Measurements from ENCODE around the gene OSM.
"Not testable (repeated sequence)": the region's sequence is repeated elsewhere in the genome, so short reads cannot be mapped to it uniquely, and the experiment has no call there.

The OSM gene

GRCh38 chr22:30226192-30226832 lies 40.3 kb downstream of the OSM start:
- DNase-seq (ENCODE audit: low read depth) = no peak

- DNase-seq (ENCODE audit: low read depth) = no peak
Observed at GRCh38 chr22:30225220-30225927, 41.3 kb downstream of the OSM start.

GRCh38 chr22:30224161-30224857 lies 42.3 kb downstream of the OSM start:
- no peak for DNase-seq (ENCODE audit: low read depth)

GRCh38 chr22:30223303-30223702 lies 43.3 kb downstream of the OSM start:
- DNase-seq (ENCODE audit: low read depth) = no peak

GRCh38 chr22:30222321-30222720 lies 44.3 kb downstream of the OSM start:
- DNase-seq (ENCODE audit: low read depth) = no peak

- no peak for DNase-seq (ENCODE audit: low read depth)
Observed at GRCh38 chr22:30221121-30221992, 45.3 kb downstream of the OSM start.

GRCh38 chr22:30220338-30221012 lies 46.2 kb downstream of the OSM start:
- DNase-seq (ENCODE audit: low read depth) = no peak

- DNase-seq (ENCODE audit: low read depth) = no peak
Observed at GRCh38 chr22:30219668-30220278, 46.9 kb downstream of the OSM start.

GRCh38 chr22:30219049-30219654 lies 47.5 kb downstream of the OSM start:
- DNase-seq (ENCODE audit: low read depth) = no peak

- DNase-seq (ENCODE audit: low read depth) = no peak
Observed at GRCh38 chr22:30217698-30218560, 48.7 kb downstream of the OSM start.

- no peak for DNase-seq (ENCODE audit: low read depth)
Observed at GRCh38 chr22:30216710-30217109, 49.9 kb downstream of the OSM start.

GRCh38 chr22:30216272-30216671 lies 50.4 kb downstream of the OSM start:
- DNase-seq (ENCODE audit: low read depth) = not testable (repeated sequence)

- no peak for DNase-seq (ENCODE audit: low read depth)
Observed at GRCh38 chr22:30214703-30215407, 51.8 kb downstream of the OSM start.

GRCh38 chr22:30212996-30213441 lies 53.6 kb downstream of the OSM start:
- DNase-seq (ENCODE audit: low read depth) = no peak

All from stimulated activated CD8-positive, alpha-beta memory T cell treated with anti-CD3 and anti-CD28 coated beads, Interleukin-7, amount 100 ng/mL, for 24 hours (primary cell).